ENCODE data around the gene NDEL1.

The NDEL1 gene

DNA sequence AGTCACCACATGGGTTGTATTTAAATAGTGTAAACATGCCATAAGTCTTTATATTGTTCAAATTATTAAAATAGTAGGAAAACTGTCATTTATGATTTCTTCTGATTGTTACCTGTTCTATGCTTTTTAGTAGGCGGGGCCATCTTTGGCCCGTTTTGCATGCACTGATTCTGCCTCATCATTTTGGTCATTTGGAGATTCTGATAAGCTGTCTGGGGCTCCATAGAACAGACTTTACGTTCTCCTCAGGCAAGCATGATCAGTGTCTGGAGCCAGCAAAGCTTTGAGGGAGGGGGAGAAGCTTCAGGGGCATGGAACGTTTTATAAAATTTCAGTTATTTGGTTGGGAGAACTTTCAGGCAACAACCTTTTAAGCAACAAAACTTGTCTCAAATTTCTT, 8.8 kb downstream of the NDEL1 start:
- Histone ChIP-seq H3K4me1 (ENCODE audit: control insufficient read depth, low read length) (peaks cover 10% of the 10 kb centered on the region), H3K27ac (ENCODE audit: low read depth, low read length) (no peak overlapping the region), H3K9me3 (ENCODE audit: control insufficient read depth, insufficient read depth, low read length) (no peaks in the 10 kb centered on the region), H3F3A (ENCODE audit: control insufficient read depth, insufficient read depth) (no peaks in the 10 kb centered on the region), H3K27me3 (ENCODE audit: control insufficient read depth, low read length) (no peaks in the 10 kb centered on the region), H3K36me3 (ENCODE audit: control insufficient read depth, low read length) (peaks cover 57% of the 10 kb centered on the region), H3K9me2 (replicated peaks; ENCODE audit: control insufficient read depth, low read length) (no peaks in the 10 kb centered on the region), H3K4me2 (ENCODE audit: low read length) (no peak overlapping the region), H3K4me3 (ENCODE audit: low read length) (no peak overlapping the region), H3K79me2 (ENCODE audit: control insufficient read depth, low read length) (peaks cover 48% of the 10 kb centered on the region), H4K20me1 (ENCODE audit: control insufficient read depth, insufficient read depth, low read depth, low read length) (peaks cover 3% of the 10 kb centered on the region; the same call in 1 of the 2 replicates)
- TF ChIP-seq CTCF (IDR thresholded peaks at IDR 0.05; ENCODE audit: low read depth, low read length, poor library complexity, severe bottlenecking) (no peak), EZH2phosphoT487 (IDR thresholded peaks at IDR 0.05; ENCODE audit: borderline replicate concordance, low read length) (no peak)

GRCh38 chr17:8445536-8445935, 9.9 kb downstream of the NDEL1 start:
- H3K9me2 ChIP-seq (replicated peaks; ENCODE audit: control insufficient read depth, low read length) = no peaks in the 10 kb centered on the region
- H3K36me3 ChIP-seq (ENCODE audit: control insufficient read depth, low read length) = peaks cover 61% of the 10 kb centered on the region
- H3K4me1 ChIP-seq (ENCODE audit: control insufficient read depth, low read length) = peaks cover 10% of the 10 kb centered on the region
- H3K4me2 ChIP-seq (ENCODE audit: low read length) = no peak overlapping the region
- H3K27ac ChIP-seq (ENCODE audit: low read depth, low read length) = no peak overlapping the region
- no peak for TF ChIP-seq CTCF (IDR thresholded peaks at IDR 0.05; ENCODE audit: low read depth, low read length, poor library complexity, severe bottlenecking)
- no peak for TF ChIP-seq EZH2phosphoT487 (IDR thresholded peaks at IDR 0.05; ENCODE audit: borderline replicate concordance, low read length)
- H3K27me3 ChIP-seq (ENCODE audit: control insufficient read depth, low read length) = no peaks in the 10 kb centered on the region
- no peak overlapping the region for H3K4me3 ChIP-seq (ENCODE audit: low read length)
- H3F3A ChIP-seq (ENCODE audit: control insufficient read depth, insufficient read depth) = no peaks in the 10 kb centered on the region
- no peaks in the 10 kb centered on the region; the same call in 1 of the 2 replicates for H4K20me1 ChIP-seq (ENCODE audit: control insufficient read depth, insufficient read depth, low read depth, low read length)
- H3K9me3 ChIP-seq (ENCODE audit: control insufficient read depth, insufficient read depth, low read length) = no peaks in the 10 kb centered on the region
- peaks cover 37% of the 10 kb centered on the region for H3K79me2 ChIP-seq (ENCODE audit: control insufficient read depth, low read length)

- TF ChIP-seq EZH2phosphoT487 (IDR thresholded peaks at IDR 0.05; ENCODE audit: borderline replicate concordance, low read length) (no peak), CTCF (IDR thresholded peaks at IDR 0.05; ENCODE audit: low read depth, low read length, poor library complexity, severe bottlenecking) (no peak)
- Histone ChIP-seq H4K20me1 (ENCODE audit: control insufficient read depth, insufficient read depth, low read depth, low read length) (no peaks in the 10 kb centered on the region; the same call in 1 of the 2 replicates), H3K27me3 (ENCODE audit: control insufficient read depth, low read length) (no peaks in the 10 kb centered on the region), H3F3A (ENCODE audit: control insufficient read depth, insufficient read depth) (no peaks in the 10 kb centered on the region), H3K4me1 (ENCODE audit: control insufficient read depth, low read length) (no peaks in the 10 kb centered on the region), H3K79me2 (ENCODE audit: control insufficient read depth, low read length) (peaks cover 17% of the 10 kb centered on the region), H3K9me3 (ENCODE audit: control insufficient read depth, insufficient read depth, low read length) (no peaks in the 10 kb centered on the region), H3K4me3 (ENCODE audit: low read length) (no peak overlapping the region), H3K9me2 (replicated peaks; ENCODE audit: control insufficient read depth, low read length) (no peaks in the 10 kb centered on the region), H3K27ac (ENCODE audit: low read depth, low read length) (no peak overlapping the region), H3K36me3 (ENCODE audit: control insufficient read depth, low read length) (peaks cover 78% of the 10 kb centered on the region), H3K4me2 (ENCODE audit: low read length) (no peak overlapping the region)
Measured at GRCh38 chr17:8447799-8448198, 12.1 kb downstream of the NDEL1 start.

Data from DOHH2 (cell line).